ENCODE results near the gene IFT80.
"Not testable (repeated sequence)": the region's sequence is repeated elsewhere in the genome, so short reads cannot be mapped to it uniquely, and the experiment has no call there.

IFT80 gene

GRCh38 chr3:160400030-160400701, 1.1 kb upstream of the IFT80 start:
- DNase-seq, result no peak

DNA sequence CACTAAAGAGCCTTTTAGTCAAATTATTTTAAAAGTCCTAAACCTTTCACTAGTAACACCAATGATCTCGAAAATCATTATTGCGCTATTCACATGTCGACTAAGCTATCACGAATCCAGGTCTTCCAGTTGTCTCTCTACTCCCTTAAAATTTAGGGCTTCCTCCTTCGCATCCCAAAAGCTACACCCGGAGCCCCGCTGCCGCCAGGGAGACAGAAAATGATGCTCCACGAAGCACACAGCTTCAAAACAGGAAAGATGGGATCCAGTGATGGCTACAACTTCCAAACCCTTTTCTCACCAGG, 253 bp downstream of the IFT80 start:
- DNase-seq, result no peak

DNA sequence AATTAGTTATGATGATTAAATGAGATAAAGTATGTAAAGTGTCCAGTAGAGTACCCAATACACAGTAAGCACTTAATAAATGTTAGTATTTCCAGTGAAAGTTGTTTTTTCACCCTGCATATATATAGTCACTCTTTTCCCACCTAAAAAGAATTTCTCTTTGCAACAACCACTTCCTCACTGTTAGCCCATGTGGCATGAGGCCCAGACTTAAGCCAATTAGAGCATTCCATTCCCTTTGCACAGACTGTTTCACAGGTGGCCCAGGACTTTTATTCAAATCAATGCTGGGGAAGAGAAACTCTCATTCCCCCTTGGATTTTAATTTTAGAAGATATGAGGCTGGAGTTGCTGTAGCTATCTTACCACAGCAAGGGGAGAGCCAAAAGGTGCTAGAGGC, 3.7 kb downstream of the IFT80 start:
- no peak for DNase-seq

- DNase-seq, result no peak
Observed at GRCh38 chr3:160394009-160394392, 5.0 kb downstream of the IFT80 start.

GRCh38 chr3:160393346-160394008, 5.5 kb downstream of the IFT80 start:
- no peak for DNase-seq

- DNase-seq, result no peak
Observed at GRCh38 chr3:160392798-160393197, 6.2 kb downstream of the IFT80 start.

GRCh38 chr3:160390565-160391138, 8.4 kb downstream of the IFT80 start:
- DNase-seq, result no peak

- no peak for DNase-seq
Observed at GRCh38 chr3:160384639-160385318, 14.2 kb downstream of the IFT80 start.

DNA sequence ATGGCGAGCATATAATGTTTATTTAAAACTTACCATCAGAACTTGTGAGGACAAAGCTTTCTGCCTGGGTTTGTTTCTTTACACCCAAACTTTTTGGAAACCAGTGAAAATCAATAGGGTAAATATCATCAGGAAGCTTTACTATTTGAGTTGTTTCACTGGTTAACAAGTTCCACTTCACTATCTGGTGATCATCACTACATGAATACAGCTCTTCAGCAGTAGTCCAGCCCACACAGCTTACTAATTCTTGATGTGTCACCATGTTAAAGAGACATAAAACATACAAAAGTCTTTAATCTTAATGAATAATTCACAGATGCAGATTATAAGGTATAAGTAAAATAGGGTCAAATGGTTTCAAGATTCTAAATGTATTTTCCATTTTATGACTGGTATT, 17.6 kb downstream of the IFT80 start:
- no peak for DNase-seq

DNA sequence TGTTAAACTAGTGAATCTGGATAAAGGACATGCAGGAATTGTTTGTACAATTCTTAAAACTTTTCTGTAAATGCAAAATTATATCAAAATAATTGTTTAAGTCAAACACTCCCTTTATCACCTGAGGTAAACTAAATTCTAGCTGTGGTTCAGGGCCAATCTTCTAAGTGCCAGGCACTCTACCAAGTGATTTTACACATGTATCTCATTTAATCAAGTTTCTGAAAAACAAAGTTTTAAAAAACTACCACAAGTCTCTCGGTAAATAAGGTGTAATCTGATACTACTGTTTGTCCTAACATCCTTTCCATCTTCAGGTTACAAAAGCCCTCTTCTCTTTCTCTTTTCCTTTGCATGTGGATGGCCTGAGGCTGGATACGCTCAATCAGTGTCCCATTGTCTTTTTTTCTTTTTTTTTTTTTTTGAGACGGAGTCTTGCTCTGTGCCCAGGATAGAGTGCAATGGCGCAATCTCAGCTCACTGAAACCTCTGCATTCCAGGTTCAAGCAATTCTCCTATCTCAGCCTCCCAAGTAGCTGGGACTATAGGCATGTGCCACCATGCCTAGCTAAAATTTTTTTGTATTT, 19.3 kb downstream of the IFT80 start:
- no peak for DNase-seq

DNA sequence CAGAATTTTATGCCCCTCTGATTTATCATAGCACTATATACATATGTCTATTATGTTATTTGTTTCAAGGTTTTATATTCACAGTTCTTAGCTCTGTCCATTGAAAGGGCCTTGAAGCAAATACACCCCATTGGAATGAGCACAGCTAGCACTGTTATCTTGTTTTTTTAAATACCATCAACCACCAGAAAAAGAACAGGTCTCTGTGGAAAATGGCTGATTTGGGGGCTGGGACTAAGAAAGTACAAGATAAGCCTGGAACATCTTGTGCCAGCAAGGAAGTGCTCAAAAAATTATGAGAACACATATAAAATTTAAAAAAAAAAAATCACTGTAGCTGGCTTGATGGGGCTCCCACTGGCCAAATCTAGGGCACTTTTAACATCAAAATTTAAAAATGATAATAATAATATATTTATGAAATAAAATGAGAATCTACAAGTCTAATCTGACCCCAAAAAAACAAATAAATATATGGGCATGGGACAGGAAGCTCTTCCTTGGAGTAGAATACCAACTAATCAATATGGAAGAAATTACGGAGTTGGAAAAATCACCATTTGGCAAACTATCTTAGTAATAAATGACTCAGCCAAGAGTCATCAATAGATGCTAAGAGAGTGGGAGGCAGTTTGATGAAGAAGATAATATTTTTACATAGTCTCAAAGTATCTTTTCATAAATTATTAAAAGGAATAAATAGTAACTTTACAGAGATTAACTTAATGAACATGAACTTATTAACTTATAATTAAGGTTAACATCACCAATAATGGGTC, 20.5 kb downstream of the IFT80 start:
- DNase-seq, result no peak

- no peak for DNase-seq
Observed at GRCh38 chr3:160376681-160377080, 22.3 kb downstream of the IFT80 start.

- no peak for DNase-seq
Observed at GRCh38 chr3:160374925-160375324, 24.1 kb downstream of the IFT80 start.

DNA sequence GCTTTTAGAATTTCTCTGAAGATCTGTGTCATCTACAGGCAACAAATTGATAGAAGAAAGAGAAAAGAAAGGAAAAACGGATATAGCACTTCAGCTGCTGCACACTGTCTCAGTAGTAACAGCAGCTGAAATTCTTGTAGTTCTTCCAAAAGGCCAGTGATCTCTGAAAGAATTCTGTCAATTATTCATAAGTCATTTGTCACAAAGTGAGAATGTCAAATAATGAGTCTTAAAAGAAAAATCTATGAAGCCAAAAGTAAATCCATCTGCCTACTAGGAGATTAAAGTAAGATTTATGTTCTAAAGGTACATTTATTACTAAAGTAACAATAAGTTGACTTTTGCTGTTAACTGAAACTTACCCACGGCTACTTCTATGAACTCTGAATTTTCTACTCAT, 24.6 kb downstream of the IFT80 start:
- no peak for DNase-seq

- no peak for DNase-seq
Observed at GRCh38 chr3:160373655-160374054, 25.4 kb downstream of the IFT80 start.

DNA sequence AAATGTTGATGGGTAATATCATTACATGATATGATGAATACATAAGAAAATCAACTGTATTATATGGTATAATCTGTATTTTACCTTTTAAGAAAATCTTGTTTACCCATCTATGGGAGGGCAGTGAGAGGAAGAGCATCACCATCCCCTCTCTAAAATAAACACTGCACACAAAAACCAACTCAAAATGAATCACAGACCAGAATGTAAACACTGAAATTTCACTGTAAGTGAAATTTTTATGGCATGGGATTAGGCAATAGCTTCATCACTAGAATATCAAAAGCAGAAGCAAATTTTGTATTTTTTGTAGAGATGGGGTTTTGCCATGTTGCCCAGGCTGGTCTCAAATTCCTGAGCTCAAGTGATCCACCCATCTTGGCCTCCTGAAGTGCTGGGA, 26.2 kb downstream of the IFT80 start:
- no peak for DNase-seq

- DNase-seq, result no peak
Observed at GRCh38 chr3:160370987-160371857, 27.8 kb downstream of the IFT80 start.

GRCh38 chr3:160369784-160370183, 29.2 kb downstream of the IFT80 start:
- no peak for DNase-seq

- no peak for DNase-seq
Observed at GRCh38 chr3:160368804-160369203, 30.2 kb downstream of the IFT80 start.

- no peak for DNase-seq
Observed at GRCh38 chr3:160365869-160366522, 33.0 kb downstream of the IFT80 start.

GRCh38 chr3:160362896-160363295, 36.1 kb downstream of the IFT80 start:
- not testable (repeated sequence) for DNase-seq

Data from activated T-cell treated with anti-CD3 and anti-CD28 coated beads, Interleukin-2, amount 50 U/mL, for 48 hours (primary cell).